Putamen (tissue), 1 donor: Measurements from ENCODE around the gene KIRREL3.

ENCODE experiments used
- DNase-seq: peaks from one replicate; pipeline ENCODE4 v3.0.0-alpha.2; 2016; ENCODE audit warnings: low spot score

The KIRREL3 gene

GRCh38 chr11:126507646-126508045 is 492.9 kb downstream of the KIRREL3 start:
- no peak for DNase-seq

GRCh38 chr11:126506789-126507188 is 493.8 kb downstream of the KIRREL3 start:
- no peak for DNase-seq

- DNase-seq: no peak
These were observed 497.6 kb downstream of the KIRREL3 start for GRCh38 chr11:126502982-126503381.

DNA sequence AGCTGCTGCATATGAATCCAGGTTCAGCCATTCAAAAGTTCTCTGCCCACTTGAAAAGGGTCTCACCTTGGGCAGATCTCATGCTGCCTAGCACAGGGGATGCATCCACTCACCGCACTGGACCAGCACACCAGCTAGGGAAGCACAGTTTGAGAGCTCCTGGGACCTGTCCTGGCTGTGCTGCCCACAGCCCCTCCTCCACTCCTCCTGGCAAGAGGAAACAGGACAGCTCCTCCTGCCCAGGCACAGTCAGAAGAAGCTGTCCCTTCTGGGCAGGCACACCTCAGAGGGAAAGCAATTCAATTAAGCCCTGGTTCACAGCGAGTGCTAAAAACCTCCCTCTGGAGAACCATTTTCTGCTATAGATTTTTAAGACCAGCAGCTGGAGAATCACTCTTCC is 498.4 kb downstream of the KIRREL3 start:
- no peak for DNase-seq

GRCh38 chr11:126501641-126502040 is 498.9 kb downstream of the KIRREL3 start:
- DNase-seq: no peak

DNA sequence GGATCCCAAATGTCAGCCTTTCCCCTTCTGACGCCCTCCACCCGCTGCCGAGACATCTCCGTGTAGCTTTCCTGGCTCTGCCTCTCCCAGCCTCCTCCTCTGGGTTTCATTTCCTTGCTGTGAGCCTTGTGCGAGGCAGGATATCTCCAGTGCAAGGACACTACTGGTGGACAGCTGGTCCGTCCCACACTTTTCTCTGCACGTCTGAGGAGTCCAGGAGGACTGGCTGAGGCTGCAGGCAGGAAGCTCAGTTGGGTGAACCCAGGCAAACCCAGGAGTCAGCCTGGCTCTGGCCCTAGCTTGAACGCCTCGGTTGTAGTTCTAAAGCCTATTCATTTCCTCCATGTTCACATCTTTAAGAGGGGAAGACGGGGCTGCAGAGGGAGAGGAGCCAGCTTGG is 499.6 kb downstream of the KIRREL3 start:
- no peak for DNase-seq

- no peak for DNase-seq
These were observed 501.3 kb downstream of the KIRREL3 start for GRCh38 chr11:126499131-126499752.

GRCh38 chr11:126498281-126498680 is 502.3 kb downstream of the KIRREL3 start:
- DNase-seq: no peak

- DNase-seq: no peak
These were observed 502.9 kb downstream of the KIRREL3 start for GRCh38 chr11:126497581-126498122.

DNA sequence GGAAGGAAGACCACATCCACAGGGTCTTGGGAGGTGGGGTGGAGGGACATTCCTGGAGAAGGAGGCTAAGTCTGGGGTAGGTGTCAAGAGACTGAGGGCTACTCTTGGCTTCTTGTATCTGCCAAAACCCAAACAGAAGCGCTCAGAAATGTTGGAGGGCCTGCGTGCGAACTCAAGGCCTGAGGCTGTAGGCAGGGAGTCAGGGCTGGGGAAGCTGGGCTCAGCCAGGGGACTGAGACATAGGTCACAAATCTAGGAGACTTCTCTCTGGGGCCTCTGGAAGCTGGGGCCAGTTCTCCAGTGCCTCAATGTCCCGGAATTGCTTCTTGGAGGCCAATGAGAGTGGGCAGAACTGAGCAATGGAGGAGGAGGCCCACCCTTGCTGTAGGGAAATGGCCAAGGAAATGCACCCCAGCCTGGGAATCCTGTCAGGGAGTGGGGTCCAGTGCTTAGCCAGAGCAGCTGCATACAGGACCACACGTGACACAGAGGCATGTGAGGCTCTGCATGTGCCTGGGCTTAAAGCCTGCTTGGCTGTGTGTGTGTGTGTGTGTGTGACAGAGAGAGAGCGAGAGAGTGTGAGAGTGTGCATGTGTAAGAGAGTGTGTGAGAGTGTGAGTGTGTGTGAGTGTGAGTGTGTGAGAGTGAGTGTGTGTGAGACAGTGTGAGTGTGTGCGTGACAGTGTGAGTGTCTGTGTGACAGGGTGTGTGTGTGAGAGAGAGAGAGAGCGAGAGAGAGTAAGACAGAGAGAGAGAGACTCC is 503.8 kb downstream of the KIRREL3 start:
- DNase-seq: no peak

GRCh38 chr11:126495281-126496220 is 505.0 kb downstream of the KIRREL3 start:
- no peak for DNase-seq

- DNase-seq: no peak
These were observed 505.7 kb downstream of the KIRREL3 start for GRCh38 chr11:126494831-126495230.

GRCh38 chr11:126492331-126493082 is 508.1 kb downstream of the KIRREL3 start:
- DNase-seq: no peak

DNA sequence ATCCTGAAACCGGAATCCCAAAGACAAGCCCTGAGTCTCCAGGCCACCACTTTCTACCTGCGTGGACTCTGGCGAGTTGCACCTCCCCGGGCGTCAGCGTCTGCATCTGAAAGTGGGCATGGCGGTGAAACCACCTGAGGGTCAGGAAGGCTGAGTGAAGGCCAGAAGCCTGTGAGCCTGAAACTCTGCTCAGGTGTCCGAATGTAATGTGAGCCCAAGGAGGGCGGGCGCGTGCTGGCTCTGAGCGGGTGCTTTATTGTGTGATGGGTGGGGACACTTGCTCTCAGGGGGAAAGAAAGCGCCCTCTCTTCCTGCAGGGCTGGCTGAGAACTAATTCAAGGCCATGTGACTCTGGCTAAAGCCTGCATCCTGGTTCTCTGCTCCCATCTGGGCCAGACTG is 509.5 kb downstream of the KIRREL3 start:
- no peak for DNase-seq

- no peak for DNase-seq
These were observed 510.5 kb downstream of the KIRREL3 start for GRCh38 chr11:126489836-126490660.

- DNase-seq: no peak
These were observed 511.8 kb downstream of the KIRREL3 start for GRCh38 chr11:126488591-126489370.

- no peak for DNase-seq
These were observed 512.9 kb downstream of the KIRREL3 start for GRCh38 chr11:126487711-126488110.

DNA sequence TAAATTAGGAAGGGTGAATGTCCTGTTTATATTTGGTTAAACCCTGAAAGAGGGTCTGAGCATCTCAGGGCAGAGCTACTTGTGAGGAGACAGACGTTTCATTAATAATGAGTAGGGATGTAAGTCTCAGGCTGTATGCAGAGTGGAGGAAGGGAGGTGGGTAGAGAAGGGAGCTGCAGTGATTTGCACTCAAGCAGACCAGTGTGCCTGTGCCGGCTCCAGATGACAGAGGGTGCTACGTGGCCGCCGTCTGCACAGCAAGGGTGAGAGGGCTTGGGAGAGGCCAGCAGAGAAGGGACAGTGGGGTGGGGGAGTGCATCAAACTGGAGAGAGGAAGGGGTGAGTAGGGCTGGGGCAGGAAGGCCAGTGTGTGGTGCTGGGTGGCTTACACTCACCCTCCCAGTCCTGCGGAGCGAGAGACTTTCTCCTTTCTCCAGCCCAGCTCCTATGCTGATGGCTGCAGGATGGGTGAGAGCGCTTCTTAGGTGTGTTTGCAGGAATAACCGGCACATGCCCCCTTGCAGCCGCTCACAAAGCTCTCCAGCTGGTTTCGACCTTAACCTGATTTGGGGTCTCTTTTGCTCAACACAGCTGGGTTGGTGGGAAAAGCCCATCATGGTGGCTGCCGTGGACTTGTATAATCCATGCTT is 514.5 kb downstream of the KIRREL3 start:
- DNase-seq: no peak

DNA sequence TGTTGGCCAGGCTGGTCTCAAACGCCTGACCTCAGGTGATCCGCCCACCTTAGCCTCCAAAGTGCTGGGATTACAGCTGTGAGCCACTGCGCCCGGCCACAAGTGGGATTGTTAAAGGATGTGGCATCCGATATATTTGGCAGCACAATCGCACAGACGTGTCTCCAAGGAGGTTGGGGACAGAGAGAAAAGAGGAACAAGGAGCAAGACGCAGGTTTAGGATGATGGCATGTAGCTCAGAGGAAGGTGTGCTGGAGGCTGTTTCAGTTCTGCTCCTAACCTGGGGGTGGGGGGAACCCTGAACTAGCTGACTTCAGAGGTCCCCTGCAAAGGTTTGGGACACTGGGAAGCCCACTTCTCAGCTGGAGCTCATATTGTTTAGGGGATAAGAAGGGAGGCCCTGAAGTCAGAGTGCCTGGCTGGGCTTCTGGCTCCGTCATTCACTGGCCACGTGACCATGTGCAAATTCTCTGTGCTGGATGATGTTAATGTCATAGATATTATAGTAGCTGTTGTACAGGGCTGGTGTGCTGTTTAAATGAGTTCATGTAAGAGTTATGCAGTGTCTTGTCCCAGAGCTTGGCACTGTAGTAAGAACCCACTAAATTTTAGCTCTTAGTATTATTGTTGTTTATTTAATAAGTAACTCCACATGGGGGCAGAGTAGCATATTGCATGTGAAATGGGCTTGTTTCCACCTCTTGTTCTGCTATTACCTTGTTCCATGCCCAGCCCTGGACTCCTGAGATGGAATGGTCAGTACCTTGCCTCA is 515.4 kb downstream of the KIRREL3 start:
- DNase-seq: no peak
